22Rv1 (cell line): ENCODE results near the gene MEIS3.
"Not testable (repeated sequence)": the region's sequence is repeated elsewhere in the genome, so short reads cannot be mapped to it uniquely, and the experiment has no call there.

Experiments used
- H3K27ac ChIP-seq: fragments of 450-650 bp; 2 replicates; pipeline ENCODE4 v1.5.1; 2017
- ZFX ChIP-seq: fragments of 450-650 bp; IDR thresholded peaks from 2 replicates; pipeline ENCODE4 v1.6.1; 2017; ENCODE audit warnings: antibody characterized with exemption, borderline replicate concordance
- TF ChIP-seq, protein P1 (sequence below): fragments of 450-650 bp; IDR thresholded peaks from 2 replicates; pipeline ENCODE4 v1.5.1; 2017; ENCODE audit warnings: mild to moderate bottlenecking

MEIS3 gene

DNA sequence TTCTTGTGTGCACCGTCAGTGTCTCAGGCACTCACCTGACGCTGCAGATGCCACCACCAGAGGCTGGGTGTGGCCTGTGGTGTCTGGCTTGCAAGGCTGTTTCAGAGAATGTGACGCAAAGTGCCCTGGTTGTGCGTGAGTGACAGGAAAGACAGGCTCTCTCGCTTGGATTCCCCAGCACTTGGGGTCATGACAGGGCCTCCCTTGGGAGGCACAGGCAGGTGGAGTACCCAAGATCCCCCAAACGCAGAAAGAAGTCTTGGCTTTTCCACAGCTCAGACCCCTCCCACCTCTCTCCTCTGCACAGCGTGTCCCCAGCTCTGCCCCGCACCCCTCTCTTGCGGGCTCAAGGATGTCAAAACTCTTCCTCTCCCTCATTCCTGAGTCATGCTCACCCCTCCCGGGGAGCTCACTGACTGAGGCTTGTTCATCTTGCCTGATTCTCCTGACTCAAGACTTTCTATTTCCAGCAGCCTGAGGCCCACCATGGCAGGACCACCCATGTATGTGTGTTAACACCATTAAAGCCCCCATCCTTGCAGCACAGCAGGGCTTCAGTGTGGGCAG, 49.2 kb downstream of the MEIS3 start:
- H3K27ac ChIP-seq: no peak overlapping the region
- TF ChIP-seq ZFX: no peak
- TF ChIP-seq, protein P1, sequence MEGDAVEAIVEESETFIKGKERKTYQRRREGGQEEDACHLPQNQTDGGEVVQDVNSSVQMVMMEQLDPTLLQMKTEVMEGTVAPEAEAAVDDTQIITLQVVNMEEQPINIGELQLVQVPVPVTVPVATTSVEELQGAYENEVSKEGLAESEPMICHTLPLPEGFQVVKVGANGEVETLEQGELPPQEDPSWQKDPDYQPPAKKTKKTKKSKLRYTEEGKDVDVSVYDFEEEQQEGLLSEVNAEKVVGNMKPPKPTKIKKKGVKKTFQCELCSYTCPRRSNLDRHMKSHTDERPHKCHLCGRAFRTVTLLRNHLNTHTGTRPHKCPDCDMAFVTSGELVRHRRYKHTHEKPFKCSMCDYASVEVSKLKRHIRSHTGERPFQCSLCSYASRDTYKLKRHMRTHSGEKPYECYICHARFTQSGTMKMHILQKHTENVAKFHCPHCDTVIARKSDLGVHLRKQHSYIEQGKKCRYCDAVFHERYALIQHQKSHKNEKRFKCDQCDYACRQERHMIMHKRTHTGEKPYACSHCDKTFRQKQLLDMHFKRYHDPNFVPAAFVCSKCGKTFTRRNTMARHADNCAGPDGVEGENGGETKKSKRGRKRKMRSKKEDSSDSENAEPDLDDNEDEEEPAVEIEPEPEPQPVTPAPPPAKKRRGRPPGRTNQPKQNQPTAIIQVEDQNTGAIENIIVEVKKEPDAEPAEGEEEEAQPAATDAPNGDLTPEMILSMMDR: no peak

DNA sequence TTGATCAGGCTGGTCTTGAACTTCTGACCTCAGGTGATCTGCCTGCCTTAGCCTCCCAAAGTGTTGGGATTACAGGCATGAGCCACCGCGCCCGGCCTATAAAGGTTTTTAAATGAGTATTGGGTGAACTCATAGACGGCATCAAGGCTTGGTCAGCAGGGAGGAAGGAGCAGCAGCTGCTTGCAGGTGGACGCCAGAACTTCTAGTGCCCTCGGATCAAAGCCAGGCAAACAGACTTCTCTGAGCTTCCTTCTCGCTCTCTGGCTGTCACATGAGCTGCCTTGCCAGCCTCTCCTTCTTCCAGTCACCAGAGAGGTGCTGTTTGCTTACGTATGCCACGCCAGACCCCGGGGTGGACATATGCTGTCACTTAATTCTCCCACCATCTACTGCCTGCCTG, 53.9 kb downstream of the MEIS3 start:
- not testable (repeated sequence) for H3K27ac ChIP-seq

DNA sequence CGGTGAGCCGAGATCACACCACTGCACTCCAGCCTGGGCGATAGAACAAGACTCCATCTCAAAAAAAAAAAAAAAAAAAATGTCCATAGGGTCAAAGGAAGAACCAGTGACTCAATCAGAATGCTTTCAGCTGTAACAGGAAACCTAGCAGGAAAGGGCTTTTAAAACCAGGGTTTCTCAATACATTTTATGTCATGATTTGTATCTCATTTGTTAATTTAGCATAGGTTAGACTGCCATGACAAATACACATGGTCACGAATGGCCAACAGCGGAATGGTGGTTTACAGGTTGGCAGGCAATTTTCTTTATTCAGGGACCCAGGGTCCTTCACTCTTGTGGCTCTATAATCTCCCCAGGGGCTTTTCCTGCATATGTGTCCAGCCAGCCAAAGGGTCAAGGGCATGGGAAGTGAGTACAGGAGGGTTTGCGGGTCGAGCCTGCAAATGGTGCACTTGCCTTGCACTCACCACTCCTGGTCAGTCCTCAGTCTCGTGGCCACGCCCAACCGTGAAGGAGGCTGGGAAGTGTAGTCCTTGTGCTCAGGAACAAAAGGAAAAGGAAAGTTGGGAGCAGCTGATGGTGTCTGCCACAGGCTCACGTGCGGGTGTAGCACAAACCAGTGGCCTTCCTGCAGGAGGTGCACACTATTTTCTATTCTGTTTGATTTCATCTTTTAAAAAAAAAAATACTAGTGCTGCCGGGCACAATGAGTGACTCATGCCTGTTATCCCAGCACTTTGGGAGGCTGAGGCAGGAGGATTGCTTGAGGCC, 55.4 kb downstream of the MEIS3 start:
- TF ChIP-seq, protein P1: no peak
- TF ChIP-seq ZFX: no peak
- H3K27ac ChIP-seq: no peak overlapping the region

DNA sequence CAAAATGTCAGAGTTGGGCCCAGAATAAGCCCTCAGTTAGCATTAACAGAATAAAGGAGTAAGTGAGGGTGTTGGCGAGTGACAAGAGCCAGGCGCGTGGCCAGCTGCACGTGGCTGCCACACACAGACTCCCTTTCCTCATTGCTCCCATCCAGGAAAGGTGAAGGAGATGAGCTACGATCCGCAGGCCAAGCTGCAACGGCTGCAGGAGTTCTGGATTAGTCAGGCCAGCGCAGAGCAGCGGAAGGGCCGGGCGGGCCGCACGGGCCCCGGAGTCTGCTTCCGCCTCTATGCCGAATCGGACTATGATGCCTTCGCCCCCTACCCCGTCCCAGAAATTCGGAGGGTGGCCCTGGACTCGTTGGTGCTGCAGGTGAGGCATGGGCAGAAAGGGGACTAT, 57.0 kb downstream of the MEIS3 start:
- H3K27ac ChIP-seq: no peak overlapping the region
- TF ChIP-seq ZFX: no peak
- TF ChIP-seq, protein P1: no peak

DNA sequence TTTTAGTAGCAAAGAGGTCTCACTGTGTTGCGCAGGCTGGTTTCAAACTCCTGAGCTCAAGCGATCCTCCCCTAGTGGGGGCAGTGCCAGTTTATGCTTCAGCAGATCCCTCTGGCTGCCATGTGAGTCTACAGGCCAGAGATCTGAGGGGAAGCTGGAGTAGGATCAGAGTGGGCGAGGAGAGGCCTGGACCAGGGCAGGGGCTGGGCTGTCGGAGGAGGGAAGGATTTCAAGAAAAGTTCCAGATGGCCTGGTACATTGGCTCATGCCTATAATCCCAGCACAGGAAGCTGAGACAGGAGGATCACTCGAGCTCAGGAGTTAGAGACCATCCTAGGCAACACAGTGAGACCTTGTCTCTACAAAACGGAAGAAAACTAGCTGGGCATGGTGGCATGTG, 60.4 kb downstream of the MEIS3 start:
- TF ChIP-seq, protein P1: no peak
- no peak for TF ChIP-seq ZFX

DNA sequence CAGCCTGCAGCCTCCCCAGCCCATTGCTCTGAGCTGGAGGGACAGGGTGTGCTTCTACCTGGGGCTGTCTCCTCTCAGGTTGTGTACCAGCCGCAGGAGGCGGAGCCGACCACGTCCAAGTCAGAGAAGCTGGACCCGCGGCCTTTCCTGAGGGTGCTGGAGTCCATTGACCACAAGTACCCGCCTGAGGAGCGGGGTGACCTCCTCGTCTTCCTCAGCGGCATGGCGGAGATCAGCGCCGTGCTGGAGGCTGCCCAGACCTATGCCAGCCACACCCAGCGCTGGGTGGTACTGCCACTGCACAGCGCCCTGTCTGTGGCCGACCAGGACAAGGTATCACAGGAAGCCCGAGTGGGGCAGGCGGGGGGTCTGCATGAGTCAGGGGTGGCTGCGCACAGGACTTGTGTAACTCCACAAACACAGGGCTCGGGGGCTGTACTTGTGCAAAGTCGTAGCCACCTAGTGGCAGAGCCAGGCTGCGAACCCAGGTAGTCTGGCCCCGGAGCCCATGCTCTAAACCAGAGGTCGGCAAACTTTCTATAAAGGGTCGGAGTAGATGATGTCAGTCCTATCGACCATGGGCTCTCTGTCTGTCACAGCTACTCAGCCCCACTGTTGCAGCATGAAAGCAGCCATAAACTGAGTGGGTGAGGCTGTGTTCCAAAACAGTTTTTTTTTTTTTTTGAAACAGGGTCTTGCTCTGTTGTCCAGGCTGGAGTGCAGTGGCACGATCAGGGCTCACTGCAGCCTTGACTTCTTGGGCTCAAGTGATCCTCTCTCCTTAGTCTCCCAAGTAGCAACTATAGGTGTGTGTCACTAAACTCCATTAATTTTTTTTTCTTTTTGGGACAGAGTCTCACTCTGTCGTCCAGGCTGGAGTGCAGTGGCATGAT, 61.3 kb downstream of the MEIS3 start:
- TF ChIP-seq, protein P1: peak; percentile 32
- no peak for TF ChIP-seq ZFX

More for the DNA sequence above, 60.4 kb downstream of the MEIS3 start:
- H3K27ac ChIP-seq: no peak overlapping the region

DNA sequence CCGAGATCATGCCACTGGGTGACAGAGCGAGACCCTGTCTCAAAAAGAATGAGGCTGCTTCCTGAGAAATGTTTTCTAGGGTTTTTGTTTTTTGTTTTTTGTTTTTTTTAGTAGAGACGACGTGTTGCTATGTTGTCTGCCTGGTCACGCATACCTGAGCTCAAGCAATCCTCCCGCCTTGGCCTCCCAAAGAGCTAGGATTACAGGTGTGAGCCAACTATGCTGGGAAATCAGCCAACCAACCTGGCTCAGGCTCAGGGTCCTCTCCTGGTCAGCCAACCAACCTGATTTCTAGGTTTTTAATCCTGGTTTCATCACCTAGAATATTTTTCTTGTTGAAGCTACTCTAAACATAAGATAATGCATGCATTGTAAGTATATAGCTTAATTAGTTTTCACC, 62.4 kb downstream of the MEIS3 start:
- no peak overlapping the region for H3K27ac ChIP-seq
- TF ChIP-seq, protein P1: no peak
- TF ChIP-seq ZFX: no peak

More for the DNA sequence above, 61.3 kb downstream of the MEIS3 start:
- no peak overlapping the region for H3K27ac ChIP-seq
